ENCODE data around the gene METTL24. TPM values are rescaled to one million over a fixed set of nuclear protein-coding genes. Genes with fewer than 3 reads are reported as not detected.

Gene METTL24
- total and polyA plus RNA-seq, 2 of the 13 experiments (the other 11 are each of a cell fraction or from before 2014, with no cell fraction given) = not detected

DNA sequence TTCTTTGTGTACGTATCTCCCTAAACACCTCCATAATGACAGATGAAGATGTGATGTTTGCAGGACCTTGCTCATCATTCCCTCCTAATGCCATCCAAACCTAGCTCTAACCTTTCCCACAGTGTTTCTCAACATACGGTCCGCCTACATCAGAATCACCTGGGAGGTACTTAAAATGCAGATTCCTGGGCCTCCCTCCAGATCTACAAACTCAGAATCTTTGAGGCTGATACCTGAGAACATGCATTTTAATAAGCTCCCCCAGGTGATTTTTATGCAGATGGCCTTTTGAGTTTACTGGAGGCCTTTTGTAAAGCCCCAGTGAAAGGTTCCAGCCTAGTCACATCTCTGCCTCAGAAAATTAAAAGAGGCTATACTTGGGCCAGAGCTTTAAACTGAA lies 40.5 kb downstream of the METTL24 start:
- Histone ChIP-seq H3K27me3 (ENCODE audit: control insufficient read depth in 1 of 2, insufficient read depth in 2 of 2, low read length in 2 of 2) (peaks cover 0 to 10% of the 10 kb centered on the region in 2 experiments; a peak in 2 of 5 replicates), H3K27ac (ENCODE audit: extremely low read length, insufficient read depth, low read length) (no peak overlapping the region), H3K4me2 (ENCODE audit: low read depth, low read length) (no peak overlapping the region), H4K20me1 (ENCODE audit: insufficient read depth, low read length) (no peaks in the 10 kb centered on the region), H3K9ac (ENCODE audit: insufficient read depth, low read depth, low read length) (no peak overlapping the region), H3K36me3 (replicated peaks in 1 of 2; ENCODE audit: control insufficient read depth in 1 of 2, insufficient read depth in 2 of 2, low read length in 2 of 2) (no peaks in the 10 kb centered on the region), H3K79me2 (ENCODE audit: insufficient read depth, low read length) (no peaks in the 10 kb centered on the region), H3K4me1 (ENCODE audit: insufficient read depth, low read length) (peaks cover under 1% of the 10 kb centered on the region; the same call in 1 of the 2 replicates), H3K9me3 (ENCODE audit: low read length) (no peaks in the 10 kb centered on the region), H3K4me3 (replicated peaks in 1 of 3; ENCODE audit: insufficient read depth in 1 of 3, low read depth in 2 of 3, low read length in 3 of 3) (no peak overlapping the region), H2AFZ (ENCODE audit: low read length) (no peak overlapping the region)
- intact Hi-C loops (cut with micrococcal nuclease; ENCODE audit: unreplicated experiment) = no loop called here
- WGBS (ENCODE audit: low lambda C conversion rate) = 86% methylated on average over 3 of the region's 3 CpGs
- FAIRE-seq (no peak), DNase-seq (ENCODE audit: low spot score) (no peak), ATAC-seq (no peak)
- CTCF ChIA-PET (ENCODE audit: low intra/inter-chr PET ratio, low total read pairs) = no interaction called here
- no peak for TF ChIP-seq MBNL3 (CRISPR knock-in tag; conservative IDR thresholded peaks at IDR 0.05)
- TF ChIP-seq KDM6A (CRISPR knock-in tag; IDR thresholded peaks at IDR 0.05; ENCODE audit: low read depth) = no peak
- TF ChIP-seq YY1 (IDR thresholded peaks at IDR 0.05; ENCODE audit: insufficient read depth, insufficient replicate concordance, low read depth, low read length) = no peak
- TF ChIP-seq ZFP36 (IDR thresholded peaks at IDR 0.05; ENCODE audit: borderline replicate concordance, low read depth, low read length, partially characterized antibody) = no peak
- no peak for TF ChIP-seq ZNF547 (CRISPR knock-in tag; IDR thresholded peaks at IDR 0.05)
- no peak for TF ChIP-seq ZNF335 (CRISPR knock-in tag; IDR thresholded peaks at IDR 0.05)
- TF ChIP-seq TCF7L2 (IDR thresholded peaks at IDR 0.05; ENCODE audit: low read depth, low read length) = no peak
- no peak for TF ChIP-seq ZNF678 (CRISPR knock-in tag; IDR thresholded peaks at IDR 0.05)
- TF ChIP-seq, protein P1, sequence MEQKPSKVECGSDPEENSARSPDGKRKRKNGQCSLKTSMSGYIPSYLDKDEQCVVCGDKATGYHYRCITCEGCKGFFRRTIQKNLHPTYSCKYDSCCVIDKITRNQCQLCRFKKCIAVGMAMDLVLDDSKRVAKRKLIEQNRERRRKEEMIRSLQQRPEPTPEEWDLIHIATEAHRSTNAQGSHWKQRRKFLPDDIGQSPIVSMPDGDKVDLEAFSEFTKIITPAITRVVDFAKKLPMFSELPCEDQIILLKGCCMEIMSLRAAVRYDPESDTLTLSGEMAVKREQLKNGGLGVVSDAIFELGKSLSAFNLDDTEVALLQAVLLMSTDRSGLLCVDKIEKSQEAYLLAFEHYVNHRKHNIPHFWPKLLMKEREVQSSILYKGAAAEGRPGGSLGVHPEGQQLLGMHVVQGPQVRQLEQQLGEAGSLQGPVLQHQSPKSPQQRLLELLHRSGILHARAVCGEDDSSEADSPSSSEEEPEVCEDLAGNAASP (CRISPR knock-in tag; IDR thresholded peaks at IDR 0.05; ENCODE audit: borderline replicate concordance) = no peak
- no peak for TF ChIP-seq ZNF263 (CRISPR knock-in tag; IDR thresholded peaks at IDR 0.05)
- TF ChIP-seq PHF5A (CRISPR knock-in tag; IDR thresholded peaks at IDR 0.05; ENCODE audit: low read depth, unreplicated experiment) = no peak
- in situ Hi-C loops (cut with HindIII; ENCODE audit: extremely low pct_ligation_motif_present, low pct_unique_long_range_greater_than_20kb) = no loop called here
- BruUV-seq (replicated peaks) = no TSS peak
- POLR2A ChIA-PET = no interaction called here

Measured in HepG2 (cell line).